HG03342 (cell line): ENCODE data around the gene HMGXB3.

Experiments used
- ATAC-seq: cut with Tn5 transposase; IDR thresholded peaks from one replicate; pipeline ENCODE4 v1.9.1; 2021; ENCODE audit warnings: mild to moderate bottlenecking, moderate library complexity; ENCODE audit not compliant: unreplicated experiment

Gene HMGXB3

DNA sequence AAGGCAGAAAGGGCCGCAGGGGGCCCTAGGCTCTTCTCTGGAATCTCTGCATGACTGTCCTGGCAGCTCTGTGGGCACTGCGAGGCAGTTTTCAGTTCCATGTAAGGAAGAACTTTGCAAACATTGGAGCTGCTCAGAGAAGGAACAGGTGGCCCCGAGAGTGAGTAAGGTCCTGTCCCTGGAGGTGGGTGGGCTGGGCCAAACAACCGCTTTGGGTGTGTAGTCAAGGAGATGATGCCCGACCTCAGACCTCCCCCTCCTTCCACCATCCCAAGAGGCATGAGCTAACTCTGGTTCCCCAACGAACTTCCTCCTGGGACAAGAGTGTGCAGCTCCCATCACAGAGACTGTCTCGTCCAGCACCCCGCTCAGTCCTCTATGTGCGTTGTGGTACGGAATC, 65.3 kb downstream of the HMGXB3 start:
- no peak for ATAC-seq

DNA sequence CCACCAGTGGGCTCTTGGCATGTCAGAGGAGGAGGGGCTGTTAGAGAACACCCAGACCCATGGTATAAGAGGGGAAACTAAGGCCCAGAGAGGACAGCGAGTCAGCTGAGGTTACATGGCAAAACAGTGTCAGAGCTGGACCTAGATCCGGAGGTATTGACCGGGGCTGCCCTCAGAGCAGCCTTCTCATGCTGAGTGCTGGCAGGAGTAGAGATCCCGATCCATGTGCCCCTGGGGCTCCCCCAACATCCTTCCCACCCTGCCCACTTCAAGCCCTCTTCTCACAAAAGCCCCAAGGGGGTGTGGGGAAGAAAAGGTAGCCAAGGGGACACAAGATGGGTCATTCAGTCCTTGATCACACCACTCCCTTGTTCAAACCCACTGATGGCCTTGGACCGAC, 65.9 kb downstream of the HMGXB3 start:
- ATAC-seq = no peak

DNA sequence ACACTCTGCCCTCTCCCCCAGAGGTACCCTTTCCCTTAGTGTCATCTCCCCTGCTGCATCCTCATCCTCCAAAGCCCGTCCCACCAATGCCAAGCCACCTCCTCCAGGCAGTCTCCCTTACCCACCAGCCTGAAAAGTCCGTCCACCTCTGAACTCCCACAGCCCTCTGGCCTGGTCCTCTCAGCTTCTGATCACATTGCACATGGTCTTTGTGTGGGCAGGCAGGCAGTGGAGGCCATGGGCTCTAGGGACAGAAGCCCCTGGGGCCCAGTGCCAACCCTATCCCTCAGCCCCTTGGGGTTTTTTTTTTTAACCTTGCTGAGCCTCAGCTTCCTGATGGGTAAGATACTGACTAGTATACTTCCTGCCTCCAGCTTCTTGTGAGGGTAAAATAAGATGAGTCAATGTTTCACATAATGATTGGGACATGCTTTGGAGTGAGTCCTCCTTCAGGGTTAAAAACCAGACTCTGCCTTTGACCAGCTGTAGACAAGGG, 66.4 kb downstream of the HMGXB3 start:
- ATAC-seq = no peak

DNA sequence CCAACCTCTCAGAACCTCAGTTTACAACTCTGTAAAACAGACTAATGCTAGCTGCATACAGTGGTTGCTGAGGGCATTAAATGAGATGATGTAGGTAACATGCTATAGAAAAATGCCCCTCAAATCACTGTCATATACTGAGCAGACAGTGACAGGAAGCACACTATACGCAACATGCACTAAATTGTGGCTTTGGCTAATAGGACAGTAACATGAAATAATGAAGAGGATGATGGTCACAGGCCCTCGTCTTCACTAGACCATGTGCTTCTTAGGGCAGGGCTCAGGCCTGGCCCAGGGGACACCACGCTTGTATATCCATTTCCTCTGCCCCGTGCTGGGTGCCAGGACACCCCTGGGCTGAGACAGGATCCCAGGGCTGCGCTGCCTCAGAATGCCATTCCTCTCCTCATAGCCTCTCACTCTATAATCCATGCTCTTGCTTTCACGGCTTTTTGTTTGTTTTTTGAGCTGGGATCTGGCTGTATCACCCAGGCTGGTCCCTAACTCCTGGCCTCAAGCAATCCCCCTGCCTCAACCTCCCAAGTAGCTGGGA, 66.9 kb downstream of the HMGXB3 start:
- ATAC-seq = no peak

DNA sequence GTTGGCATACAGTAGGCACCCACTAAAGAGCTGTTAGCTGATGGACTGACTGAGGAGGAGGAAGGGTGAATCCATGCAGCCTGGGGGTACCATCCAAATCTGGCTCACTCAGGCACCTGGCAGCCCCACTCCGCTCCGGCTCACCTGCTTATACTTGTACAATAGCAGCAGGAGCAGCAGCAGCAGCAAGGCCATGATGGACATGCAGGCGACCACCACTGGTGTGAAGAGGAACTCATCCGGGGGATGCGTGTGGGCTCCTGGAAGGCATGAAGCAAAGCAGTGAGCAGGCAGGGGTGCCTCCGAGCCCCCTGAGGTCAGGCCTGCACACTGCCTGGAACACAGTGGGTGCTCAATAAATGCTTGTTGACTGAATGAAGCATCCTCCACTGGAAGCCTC, 67.5 kb downstream of the HMGXB3 start:
- ATAC-seq = no peak

DNA sequence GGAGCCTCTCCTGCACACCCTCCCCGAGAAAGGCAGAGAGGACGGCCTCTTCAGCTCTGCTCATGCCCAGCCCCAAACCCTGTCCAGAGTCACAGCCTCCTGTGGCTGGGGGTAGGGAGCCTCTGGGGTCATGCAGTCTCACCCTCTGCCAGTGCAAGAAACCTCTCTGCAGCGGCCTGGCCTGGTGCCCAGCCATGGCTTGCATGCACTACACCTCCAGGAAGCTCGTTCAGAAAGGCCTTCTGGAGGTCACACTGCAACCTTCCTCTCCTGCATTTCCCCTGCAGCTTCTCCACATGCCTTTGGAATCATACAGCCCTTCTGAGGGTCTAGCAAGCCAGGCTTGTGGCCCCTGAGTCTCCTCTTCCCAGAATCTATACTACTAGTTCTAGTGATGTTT, 67.9 kb downstream of the HMGXB3 start:
- ATAC-seq = no peak

DNA sequence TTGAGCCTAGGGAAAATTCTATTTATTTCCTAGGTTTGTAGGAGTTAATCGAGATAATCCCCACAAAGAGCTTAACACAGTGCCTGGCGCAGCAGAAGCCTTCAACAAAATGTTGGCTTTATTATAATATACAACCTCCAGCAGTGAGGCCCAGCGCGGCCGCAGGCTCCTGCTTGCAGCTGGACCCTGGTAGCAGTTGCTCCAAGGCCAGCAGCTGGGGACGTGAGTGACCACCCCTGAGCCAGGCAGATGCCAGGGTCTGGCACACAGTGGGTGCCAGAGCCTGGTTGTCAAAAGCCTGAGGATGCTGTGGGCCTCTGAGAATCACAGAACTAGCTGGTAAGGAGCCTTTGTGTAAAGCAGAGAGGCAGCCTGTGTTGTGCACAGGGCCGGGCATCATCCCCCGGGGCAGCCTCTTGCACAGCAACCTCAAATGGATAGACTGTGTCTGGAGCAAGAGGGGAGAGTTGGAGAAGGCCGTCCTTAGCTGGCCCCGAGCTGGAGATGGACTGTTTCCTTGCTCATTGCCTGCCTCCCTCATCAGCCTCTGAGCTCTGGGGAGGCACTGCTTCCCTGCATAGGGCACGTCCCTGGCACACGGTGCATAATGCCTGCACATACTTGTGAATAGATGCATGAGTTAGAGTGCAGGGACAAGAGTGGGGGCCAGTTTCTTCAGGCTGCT, 68.6 kb downstream of the HMGXB3 start:
- no peak for ATAC-seq

DNA sequence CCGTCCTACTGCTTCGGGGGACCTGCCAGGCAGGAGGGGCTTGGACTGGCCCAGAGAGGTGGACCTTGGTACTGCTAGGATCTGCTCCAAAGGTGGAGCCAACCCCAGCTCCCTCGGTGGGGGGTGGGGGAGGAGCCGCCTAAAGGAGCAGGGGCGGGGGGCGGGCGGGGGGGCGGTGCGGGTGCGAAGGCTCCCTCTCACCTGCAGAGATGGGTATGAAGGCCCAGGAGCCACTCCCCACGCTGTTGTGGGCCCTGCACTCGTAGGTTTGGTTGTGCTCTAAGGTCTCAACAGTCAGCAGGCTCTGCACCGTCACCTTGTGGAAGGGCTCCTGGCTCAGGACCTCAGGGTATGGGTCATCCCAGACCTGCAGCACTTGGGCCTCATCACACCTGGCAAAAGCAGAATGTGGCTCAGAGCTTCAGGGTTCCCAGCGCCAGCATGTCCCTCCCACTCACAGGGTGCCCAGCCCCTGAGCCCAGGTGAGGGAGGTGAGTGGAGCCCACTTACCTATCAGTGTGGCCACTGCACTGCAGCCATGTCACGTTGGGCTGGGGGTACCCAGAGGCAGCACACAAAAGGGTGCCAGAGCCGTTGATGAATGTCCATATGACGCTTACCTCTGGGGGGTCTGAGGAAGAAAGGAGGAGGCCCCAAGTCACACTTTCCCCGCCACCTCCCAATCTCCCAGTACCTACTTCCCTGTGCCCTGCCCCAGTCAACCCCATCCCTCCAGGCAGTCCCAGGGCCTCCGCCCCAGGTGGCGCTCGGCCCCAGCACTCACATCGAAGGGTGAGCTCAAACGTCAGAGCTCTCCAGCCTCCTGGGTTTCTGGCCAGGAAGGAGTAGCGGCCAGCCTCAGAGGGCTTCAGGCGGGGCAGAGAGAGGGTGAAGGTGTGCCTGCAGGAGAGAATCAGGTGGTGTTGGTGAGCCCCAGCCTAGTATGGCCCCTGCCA, 69.4 kb downstream of the HMGXB3 start:
- ATAC-seq = no peak

DNA sequence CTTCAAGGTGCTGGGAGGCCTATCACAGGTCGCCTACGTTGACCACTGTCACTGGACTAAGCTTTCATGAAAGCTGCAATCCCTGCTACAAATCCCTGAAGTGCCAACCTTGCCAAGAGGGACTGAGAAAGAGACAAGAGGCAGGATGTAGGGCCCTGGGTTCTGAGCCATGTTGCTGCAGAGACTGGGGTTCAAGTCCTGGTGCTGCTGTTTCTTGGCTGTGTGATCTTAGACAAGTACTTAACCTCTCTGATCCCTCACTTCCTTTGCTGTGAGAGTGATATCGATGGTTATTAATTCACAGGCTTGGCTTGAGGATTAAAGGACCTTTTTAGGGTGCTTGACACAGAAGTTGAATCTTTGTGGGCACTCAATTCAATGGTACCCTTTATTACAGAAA, 70.3 kb downstream of the HMGXB3 start:
- ATAC-seq = no peak

DNA sequence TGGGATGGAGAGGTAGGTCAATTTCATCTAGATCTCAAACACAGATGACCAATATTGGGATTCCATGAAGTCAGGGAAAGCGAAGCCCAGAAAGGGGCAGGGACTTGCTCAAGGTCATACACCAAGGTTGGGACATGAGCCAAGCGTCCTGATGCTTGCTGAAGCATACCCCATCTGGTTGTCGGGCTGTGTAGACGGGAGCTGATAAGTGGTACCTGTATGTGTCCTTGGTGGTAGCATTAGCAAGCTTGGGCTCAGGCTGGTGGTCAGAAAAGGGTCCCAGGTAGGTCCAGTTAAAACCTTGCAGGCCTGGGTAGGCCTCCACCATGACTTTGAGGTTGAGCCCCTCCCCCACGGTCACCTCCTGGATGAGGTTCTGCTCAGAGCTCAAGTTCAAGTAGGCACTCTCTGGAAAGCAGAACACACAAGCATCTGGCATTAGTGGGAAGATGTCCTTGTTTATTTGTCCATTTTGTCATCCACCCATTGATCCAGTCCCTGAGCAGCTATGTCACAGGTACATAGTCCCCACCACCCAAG, 72.6 kb downstream of the HMGXB3 start:
- no peak for ATAC-seq

DNA sequence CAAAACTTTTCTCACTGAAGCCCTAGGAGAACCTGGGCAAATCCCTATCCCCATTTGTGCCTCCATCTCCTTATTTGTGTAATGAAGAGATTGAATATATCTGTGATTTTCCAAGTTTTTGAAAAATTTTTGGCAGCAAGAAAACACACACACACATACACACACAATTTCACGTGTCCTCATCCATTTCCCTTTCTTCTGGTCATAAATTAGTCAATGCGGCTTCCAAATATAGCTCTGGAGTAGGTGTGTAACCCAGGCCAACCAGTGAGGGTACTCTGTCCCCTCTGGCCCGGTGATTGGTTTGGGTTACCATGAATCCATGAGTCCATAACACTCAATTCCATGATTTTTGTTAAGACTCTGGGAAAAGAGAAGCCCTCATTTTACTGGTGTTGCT, 73.1 kb downstream of the HMGXB3 start:
- ATAC-seq = no peak

DNA sequence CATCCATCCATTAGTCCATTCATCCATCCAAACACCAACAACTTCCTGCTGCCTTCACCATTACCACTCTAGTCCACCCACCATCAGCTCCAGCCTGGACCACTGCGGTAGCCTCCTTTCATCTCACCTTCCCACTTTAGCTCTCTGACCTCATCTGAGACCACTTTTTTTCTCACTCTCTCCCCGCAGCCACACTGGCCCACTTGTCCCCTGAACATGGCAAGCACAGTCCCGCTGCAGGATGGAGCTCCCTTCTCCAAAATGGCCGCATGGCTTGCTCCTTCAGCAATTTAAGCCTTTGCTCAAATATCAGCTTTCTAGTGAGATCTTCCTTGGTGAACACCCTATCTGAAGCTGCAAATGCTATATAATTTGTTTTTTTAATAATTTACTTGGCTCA, 74.7 kb downstream of the HMGXB3 start:
- no peak for ATAC-seq

DNA sequence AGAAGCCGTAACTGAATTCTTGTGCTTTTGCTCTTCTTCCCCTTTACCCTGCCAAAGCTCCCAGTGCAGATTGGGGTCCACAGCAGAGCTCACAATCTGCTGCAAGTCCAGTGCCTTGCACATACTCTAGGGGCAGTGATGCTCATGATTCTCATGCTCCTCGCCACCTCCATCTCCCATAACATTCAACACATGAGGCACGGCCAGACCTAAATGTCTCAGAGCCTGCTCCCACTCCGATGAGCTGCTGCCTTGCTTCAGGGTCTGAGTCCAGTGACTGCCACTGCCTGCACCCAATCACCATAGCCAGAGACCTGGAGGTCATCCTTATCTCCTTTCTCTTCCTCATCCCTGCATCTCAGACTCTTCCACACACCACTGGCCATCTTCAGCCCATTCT, 75.3 kb downstream of the HMGXB3 start:
- no peak for ATAC-seq

DNA sequence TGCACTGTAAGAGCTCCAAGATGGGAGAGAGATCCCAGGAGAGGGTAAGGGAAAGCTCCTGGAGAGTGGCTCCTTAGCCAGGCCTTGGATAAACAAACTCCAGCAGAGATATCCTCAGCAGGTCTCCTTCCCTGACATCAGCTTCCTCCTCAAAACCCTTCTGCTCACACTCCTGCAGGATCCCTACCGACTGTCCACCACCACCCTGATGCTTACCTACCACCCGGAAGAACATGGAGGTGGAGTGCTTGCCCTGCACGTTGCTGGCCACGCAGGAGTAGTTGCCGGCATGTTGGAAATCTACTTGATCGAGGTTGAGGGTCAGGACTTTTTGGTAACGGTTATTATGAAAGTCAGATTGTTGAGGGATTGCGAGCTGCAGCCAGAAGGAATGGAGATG, 76.5 kb downstream of the HMGXB3 start:
- no peak for ATAC-seq

DNA sequence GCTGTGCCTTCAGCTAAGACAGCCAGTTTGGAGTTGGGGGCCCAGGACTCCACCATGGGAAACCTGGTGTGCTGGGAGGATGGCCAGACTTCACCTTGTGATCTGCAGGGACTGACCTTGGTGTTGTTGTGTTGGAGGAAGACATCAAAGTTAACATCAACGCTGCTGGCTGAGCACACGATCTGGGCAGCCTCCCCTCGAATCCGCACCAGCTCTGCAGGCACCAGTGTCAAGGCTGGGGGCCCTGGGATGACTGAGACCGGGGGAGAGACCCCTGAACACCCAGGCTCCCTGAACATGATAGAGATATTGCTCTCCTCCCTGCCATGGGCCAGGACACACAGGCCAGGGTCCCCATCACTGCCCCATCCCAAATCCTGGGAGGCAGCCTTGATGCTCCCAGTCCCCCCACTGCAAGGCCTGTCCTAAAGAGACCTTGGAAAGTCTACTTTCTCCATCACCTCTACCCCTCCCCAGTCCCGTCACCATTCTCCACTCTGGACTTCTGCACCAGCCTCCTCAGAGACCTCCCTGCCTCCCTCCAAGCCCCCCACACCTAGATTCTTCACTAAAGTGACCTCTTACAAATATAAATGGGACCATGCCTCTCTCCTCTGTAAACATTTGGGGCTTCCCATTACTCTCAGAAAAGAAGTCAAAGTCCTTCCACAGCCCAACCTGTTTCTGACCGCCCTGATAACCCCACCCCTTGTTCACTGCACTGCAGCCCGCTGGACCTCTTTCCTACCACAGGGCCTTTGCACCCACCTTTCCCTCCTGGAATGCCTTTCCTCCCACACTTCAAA, 77.7 kb downstream of the HMGXB3 start:
- no peak for ATAC-seq

DNA sequence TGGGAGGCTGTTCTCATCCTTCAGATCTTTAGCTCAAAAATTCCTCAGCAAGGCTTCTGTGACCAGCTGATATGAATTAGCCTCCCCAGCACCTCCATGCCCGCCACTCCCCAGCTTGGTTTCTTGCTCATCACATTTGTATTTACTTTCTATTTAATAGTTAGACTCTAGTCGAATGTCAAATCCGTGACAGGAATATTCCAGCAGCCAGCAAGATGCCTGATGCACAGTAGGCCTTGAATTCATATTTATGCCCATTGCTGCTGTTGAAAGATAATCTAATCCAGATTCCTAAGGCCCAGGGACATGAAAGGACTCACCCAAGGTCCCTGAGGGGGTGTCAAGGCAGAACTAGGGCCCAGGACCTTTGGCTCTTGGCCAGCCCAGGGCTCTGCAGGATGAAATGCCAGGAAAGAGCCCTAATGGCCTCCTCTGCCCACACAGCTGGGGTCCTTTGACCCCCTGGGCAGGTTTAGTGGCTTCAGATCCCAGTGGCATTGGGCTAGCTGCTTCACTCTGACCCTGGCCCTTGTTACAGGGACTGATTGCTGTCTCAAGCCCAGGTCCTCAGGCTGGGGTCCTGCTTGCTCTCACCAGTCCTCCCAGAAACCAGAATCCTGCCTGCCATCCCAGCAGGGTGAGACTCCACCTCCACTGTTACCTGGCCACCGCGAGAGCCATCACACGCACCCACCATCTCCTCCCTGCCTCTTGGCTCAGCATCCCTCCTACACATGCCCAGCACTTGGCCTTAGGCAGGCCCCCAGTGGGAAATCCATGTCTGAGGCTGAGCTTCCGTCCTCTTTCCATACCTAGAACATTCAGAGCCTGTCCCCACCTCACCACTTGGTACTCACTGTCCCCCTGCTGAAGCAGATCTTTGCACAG, 78.5 kb downstream of the HMGXB3 start:
- no peak for ATAC-seq

DNA sequence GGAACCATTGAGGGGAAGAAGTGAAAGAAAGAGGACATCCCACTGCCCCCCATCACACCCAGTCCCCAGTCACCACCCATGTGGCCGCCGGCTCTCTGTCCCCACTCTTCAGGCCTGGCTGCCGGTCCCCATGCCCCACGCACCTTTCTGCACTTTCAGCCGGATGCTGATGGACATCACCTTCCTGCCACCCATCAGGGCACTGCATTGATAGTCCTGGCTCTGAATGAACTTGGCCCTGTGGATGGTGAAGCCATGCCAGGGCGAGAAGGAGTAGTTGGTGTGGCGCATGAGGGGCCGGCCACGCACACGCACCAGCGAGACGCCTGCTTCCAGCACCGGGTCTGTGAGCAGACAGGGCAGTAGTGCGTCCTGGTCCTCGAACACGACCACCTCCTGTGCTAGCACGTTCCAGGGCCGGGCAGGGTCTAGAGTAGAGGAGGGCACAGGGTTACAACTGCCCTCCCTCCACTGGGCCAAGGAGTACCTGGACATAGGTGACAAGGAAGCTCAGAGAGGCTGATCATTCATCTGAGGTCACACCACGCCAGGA, 79.4 kb downstream of the HMGXB3 start:
- no peak for ATAC-seq

DNA sequence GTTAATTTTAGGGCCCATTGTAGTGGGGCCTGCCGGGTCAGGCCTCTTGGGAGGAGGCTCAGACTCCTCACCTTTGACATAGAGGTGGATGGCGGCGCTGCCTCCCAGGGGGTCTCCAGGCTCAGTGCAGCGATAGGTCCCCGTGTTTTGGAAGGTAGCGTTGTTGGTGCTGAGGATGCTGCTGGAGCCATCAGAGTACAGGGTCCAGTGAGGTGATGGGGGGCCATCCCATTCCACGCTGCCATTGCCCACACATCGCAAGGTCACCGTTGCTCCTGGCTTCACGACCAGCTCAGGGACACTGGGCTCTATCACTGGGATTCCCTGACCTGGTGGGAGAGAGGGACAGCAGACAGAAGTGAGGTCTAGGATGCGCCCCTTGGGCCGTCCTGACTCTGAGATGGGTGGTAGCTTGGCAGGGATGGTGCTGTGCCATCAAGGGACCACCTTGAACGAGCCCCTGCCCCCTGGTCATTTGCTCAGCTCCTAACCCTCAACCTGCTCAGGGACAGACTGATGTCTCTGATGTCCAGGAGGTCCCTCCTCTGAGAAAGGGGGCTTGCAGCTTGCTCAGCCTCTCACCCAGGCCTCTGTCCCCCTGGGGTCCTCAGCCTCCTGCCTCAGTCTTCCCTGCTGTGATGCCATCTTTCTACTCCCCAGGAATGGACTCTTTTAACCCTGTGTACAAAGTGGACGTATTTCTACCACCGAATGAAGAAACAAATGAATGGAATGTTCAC, 80.3 kb downstream of the HMGXB3 start:
- ATAC-seq = no peak
